ENCODE data around the gene SYPL1. TPM values are rescaled to one million over a fixed set of nuclear protein-coding genes. Genes with fewer than 3 reads are reported as not detected.

SYPL1 gene
- total RNA-seq, 3 donors from 2014 or later: 73.8 to 109 (median 80.8) TPM

- intact Hi-C loops (cut with DNase I, micrococcal nuclease): loop anchor here (10.0 kb wide), 2 partner anchors 282 to 392 kb away; no protein-coding TSS in a partner anchor
- Histone ChIP-seq H3K9me3 (no peaks in the 10 kb centered on the region), H3K4me3 (no peak overlapping the region), H3K4me1 (ENCODE audit: low read depth) (peaks cover 6% of the 10 kb centered on the region), H3K36me3 (ENCODE audit: low read depth) (no peaks in the 10 kb centered on the region)
- TF ChIP-seq CTCF (IDR thresholded peaks at IDR 0.05): no peak
- ATAC-seq: no peak
- DNase-seq: no peak
Observed at GRCh38 chr7:106047184-106047583, 64.9 kb downstream of the SYPL1 start.

- intact Hi-C loops (cut with DNase I, micrococcal nuclease): loop anchor here (10.0 kb wide), 2 partner anchors 281 to 391 kb away; no protein-coding TSS in a partner anchor
- no peak for DNase-seq
- Histone ChIP-seq H3K4me1 (ENCODE audit: low read depth) (peaks cover 6% of the 10 kb centered on the region), H3K4me3 (no peak overlapping the region), H3K36me3 (ENCODE audit: low read depth) (no peaks in the 10 kb centered on the region), H3K9me3 (no peaks in the 10 kb centered on the region)
- ATAC-seq: no peak
- no peak for TF ChIP-seq CTCF (IDR thresholded peaks at IDR 0.05)
Observed at GRCh38 chr7:106045586-106045985, 66.5 kb downstream of the SYPL1 start.

- TF ChIP-seq CTCF (IDR thresholded peaks at IDR 0.05): no peak
- Histone ChIP-seq H3K9me3 (no peaks in the 10 kb centered on the region), H3K4me1 (ENCODE audit: low read depth) (peaks cover 6% of the 10 kb centered on the region), H3K36me3 (ENCODE audit: low read depth) (no peaks in the 10 kb centered on the region), H3K4me3 (no peak overlapping the region)
- no peak for ATAC-seq
- DNase-seq: no peak
- intact Hi-C loops (cut with DNase I, micrococcal nuclease): loop anchor here (10.0 kb wide), 2 partner anchors 280 to 390 kb away; no protein-coding TSS in a partner anchor
Observed at GRCh38 chr7:106045139-106045538, 67.0 kb downstream of the SYPL1 start.

DNA sequence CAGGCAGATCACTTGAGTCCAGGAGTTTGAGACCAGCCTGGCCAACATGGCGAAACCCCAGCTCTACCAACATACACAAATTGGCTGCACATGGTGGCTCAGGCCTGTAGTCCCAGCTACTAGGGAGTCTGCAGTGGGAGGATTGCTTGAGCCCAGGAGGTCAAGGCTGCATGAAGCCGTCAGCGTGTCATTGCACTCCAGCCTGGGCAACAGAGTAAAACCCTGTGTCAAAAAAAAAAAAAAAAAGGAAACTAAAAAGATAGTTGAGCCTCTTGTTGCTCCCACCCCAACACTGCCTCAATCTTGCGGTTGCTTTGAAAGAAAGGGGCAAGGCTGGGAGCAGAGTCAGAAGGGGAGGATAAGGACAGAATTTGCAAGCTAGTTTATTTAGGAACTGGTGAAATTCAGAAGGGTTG is 69.9 kb downstream of the SYPL1 start:
- intact Hi-C loops (cut with DNase I, micrococcal nuclease): loop anchor here (5.0 to 10.0 kb wide), 5 partner anchors 105 to 390 kb away; no protein-coding TSS in a partner anchor
- no peaks in the 10 kb centered on the region for H3K9me3 ChIP-seq
- H3K4me1 ChIP-seq (ENCODE audit: low read depth): peaks cover 6% of the 10 kb centered on the region
- no peak for DNase-seq
- H3K4me3 ChIP-seq: no peak overlapping the region
- H3K36me3 ChIP-seq (ENCODE audit: low read depth): no peaks in the 10 kb centered on the region
- no peak for TF ChIP-seq CTCF (IDR thresholded peaks at IDR 0.05)
- no peak for ATAC-seq

GRCh38 chr7:106041140-106041717 is 70.9 kb downstream of the SYPL1 start:
- intact Hi-C loops (cut with DNase I, micrococcal nuclease): loop anchor here (5.0 to 10.0 kb wide), 5 partner anchors 104 to 389 kb away; no protein-coding TSS in a partner anchor
- ATAC-seq: peak; percentile 64

More at GRCh38 chr7:106041140-106041717, 70.9 kb downstream of the SYPL1 start:
- no peaks in the 10 kb centered on the region for H3K36me3 ChIP-seq (ENCODE audit: low read depth)
- peak; percentile 54 for TF ChIP-seq CTCF (IDR thresholded peaks at IDR 0.05)
- peak in 1 of 3 donors; percentile 46 for DNase-seq
- H3K9me3 ChIP-seq: no peaks in the 10 kb centered on the region
- H3K4me3 ChIP-seq: no peak overlapping the region
- H3K4me1 ChIP-seq (ENCODE audit: low read depth): peaks cover 6% of the 10 kb centered on the region

Other genes with a start within 250 kb of the SYPL1 start
- gene ATXN7L1, start 235.7 kb downstream of the SYPL1 start, total RNA-seq: 10 to 100 TPM; 19.7 to 29.5 (median 26.0) TPM
- 10 to 100 TPM; 12.1 to 19.7 (median 18.4) TPM for gene CDHR3, start 149.0 kb downstream of the SYPL1 start, total RNA-seq
- 100 to 1,000 TPM; 102 to 206 (median 118) TPM for gene NAMPT, start 172.7 kb upstream of the SYPL1 start, total RNA-seq

All from mucosa of descending colon (tissue), 3 donors.